ENCODE measurements around the gene GRIA1.

The GRIA1 gene

DNA sequence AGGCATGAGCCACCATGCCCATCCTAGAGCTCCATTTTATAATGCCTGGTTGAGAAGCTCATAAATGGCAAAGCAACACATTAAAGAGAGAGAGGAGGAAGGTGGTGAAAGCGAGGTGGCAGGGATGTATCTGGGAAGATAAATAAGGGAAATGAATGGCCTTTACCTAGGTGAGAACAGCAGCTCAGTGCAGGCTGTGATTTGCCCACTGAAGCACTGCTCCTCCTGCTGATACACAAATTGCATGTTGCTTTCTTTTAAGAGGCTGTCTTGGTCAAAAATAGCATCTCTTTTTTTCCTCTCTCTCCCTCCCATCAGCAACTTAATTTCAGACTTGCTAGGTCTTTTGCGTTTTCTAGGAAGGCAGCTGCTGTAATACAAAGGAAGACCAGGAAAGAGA lies 289.4 kb downstream of the GRIA1 start:
- Histone ChIP-seq H3K23ac (ENCODE audit: low read length) (no peak overlapping the region), H3K18ac (ENCODE audit: low read length) (no peak overlapping the region), H3K14ac (ENCODE audit: low read length) (no peak overlapping the region), H3K9me3 (ENCODE audit: insufficient read depth, low read depth, low read length) (no peaks in the 10 kb centered on the region), H3K4me2 (ENCODE audit: low read length) (no peak overlapping the region), H3K4ac (ENCODE audit: low read depth, low read length) (no peak overlapping the region), H2AK5ac (ENCODE audit: low read length) (no peak overlapping the region), H4K8ac (ENCODE audit: low read depth, low read length) (no peak overlapping the region), H3K36me3 (ENCODE audit: control insufficient read depth in 1 of 2, insufficient read depth in 2 of 2, low read length in 2 of 2) (no peaks in the 10 kb centered on the region), H3K79me2 (ENCODE audit: control insufficient read depth, insufficient read depth, low read length, poor library complexity) (no peaks in the 10 kb centered on the region), H4K12ac (ENCODE audit: low read depth, low read length) (no peak overlapping the region), H3K79me1 (ENCODE audit: low read length) (no peaks in the 10 kb centered on the region), H2BK12ac (ENCODE audit: low read length) (no peak overlapping the region), H3K4me1 (ENCODE audit: control insufficient read depth in 1 of 2, insufficient read depth in 2 of 2, low read length in 2 of 2) (peaks cover 0 to 9% of the 10 kb centered on the region in 2 experiments), H2BK5ac (ENCODE audit: low read depth, low read length, poor library complexity) (no peak overlapping the region), H3K9ac (ENCODE audit: low read length) (no peak overlapping the region), H3K27ac (ENCODE audit: low read depth, low read length) (no peak overlapping the region), H2BK120ac (ENCODE audit: insufficient read depth, low read length, poor library complexity) (no peak overlapping the region), H3K4me3 (ENCODE audit: low read depth, low read length) (no peak overlapping the region), H4K91ac (ENCODE audit: low read depth, low read length) (no peak overlapping the region), H2AFZ (ENCODE audit: insufficient read depth, low read length, poor library complexity) (no peak overlapping the region), H3K27me3 (ENCODE audit: insufficient read depth, low read length) (no peaks in the 10 kb centered on the region)
- DNase-seq = no peak
- no CpG with 5 or more reads among the region's 2 CpGs for WGBS (ENCODE audit: extremely low coverage, insufficient coverage, insufficient read length)

GRCh38 chr5:153780876-153781705 lies 290.6 kb downstream of the GRIA1 start:
- H4K91ac ChIP-seq (ENCODE audit: low read depth, low read length) = no peak overlapping the region
- no peak for DNase-seq
- no peak overlapping the region for H4K8ac ChIP-seq (ENCODE audit: low read depth, low read length)
- H2BK5ac ChIP-seq (ENCODE audit: low read depth, low read length, poor library complexity) = no peak overlapping the region
- H3K79me1 ChIP-seq (ENCODE audit: low read length) = no peaks in the 10 kb centered on the region
- no peak overlapping the region for H2BK120ac ChIP-seq (ENCODE audit: insufficient read depth, low read length, poor library complexity)
- no peak overlapping the region for H2AK5ac ChIP-seq (ENCODE audit: low read length)
- H3K4ac ChIP-seq (ENCODE audit: low read depth, low read length) = no peak overlapping the region
- H3K27ac ChIP-seq (ENCODE audit: low read depth, low read length) = no peak overlapping the region
- no peak overlapping the region for H2BK12ac ChIP-seq (ENCODE audit: low read length)
- H3K36me3 ChIP-seq (ENCODE audit: control insufficient read depth in 1 of 2, insufficient read depth in 2 of 2, low read length in 2 of 2) = no peaks in the 10 kb centered on the region
- no peak overlapping the region for H2AFZ ChIP-seq (ENCODE audit: insufficient read depth, low read length, poor library complexity)
- H3K23ac ChIP-seq (ENCODE audit: low read length) = no peak overlapping the region
- H3K79me2 ChIP-seq (ENCODE audit: control insufficient read depth, insufficient read depth, low read length, poor library complexity) = no peaks in the 10 kb centered on the region
- no CpG with 5 or more reads among the region's 4 CpGs for WGBS (ENCODE audit: extremely low coverage, insufficient coverage, insufficient read length)
- H3K4me2 ChIP-seq (ENCODE audit: low read length) = no peak overlapping the region
- H3K4me3 ChIP-seq (ENCODE audit: low read depth, low read length) = no peak overlapping the region
- H3K18ac ChIP-seq (ENCODE audit: low read length) = no peak overlapping the region
- no peaks in the 10 kb centered on the region for H3K9me3 ChIP-seq (ENCODE audit: insufficient read depth, low read depth, low read length)
- no peak overlapping the region for H3K14ac ChIP-seq (ENCODE audit: low read length)
- H3K9ac ChIP-seq (ENCODE audit: low read length) = no peak overlapping the region
- H3K4me1 ChIP-seq (ENCODE audit: control insufficient read depth in 1 of 2, insufficient read depth in 2 of 2, low read length in 2 of 2) = peaks cover 0 to 9% of the 10 kb centered on the region in 2 experiments
- no peaks in the 10 kb centered on the region for H3K27me3 ChIP-seq (ENCODE audit: insufficient read depth, low read length)
- H4K12ac ChIP-seq (ENCODE audit: low read depth, low read length) = no peak overlapping the region

DNA sequence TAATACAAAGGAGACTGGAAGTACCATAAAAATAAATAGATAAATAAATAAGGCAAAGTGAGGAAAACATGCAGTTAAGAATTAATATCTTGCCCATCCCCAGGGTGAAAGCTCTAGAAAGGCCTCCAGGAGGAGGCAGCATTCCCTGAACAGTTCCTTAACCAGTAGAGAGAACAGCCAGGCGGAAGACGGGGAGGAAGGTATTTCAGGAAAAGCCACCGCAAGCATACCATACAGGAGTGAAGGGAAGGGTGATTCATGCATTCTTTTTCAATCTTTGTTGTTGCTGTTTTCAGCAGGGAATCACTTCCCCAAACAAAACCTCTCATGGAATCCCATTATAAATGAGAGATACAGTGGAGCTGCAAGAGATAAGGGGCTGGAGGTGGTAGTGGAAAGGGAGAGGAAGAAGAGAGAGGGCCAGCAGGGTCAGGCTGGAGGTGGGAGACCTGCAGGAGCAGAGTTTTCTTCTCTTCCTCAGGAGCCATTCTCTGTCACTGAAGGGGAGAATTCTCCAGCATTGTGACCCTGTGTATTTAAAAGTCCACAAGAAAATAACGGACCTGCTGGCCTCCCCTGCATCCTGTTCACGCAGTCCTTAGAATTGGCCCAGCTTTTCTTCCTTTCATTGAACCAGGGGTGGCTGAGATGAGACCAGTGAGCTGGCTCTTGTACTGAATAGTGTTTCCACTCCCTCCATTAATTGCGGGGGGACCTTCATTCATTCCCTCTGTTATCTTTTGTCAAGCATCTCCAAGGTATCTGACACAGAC lies 292.3 kb downstream of the GRIA1 start:
- Histone ChIP-seq H2AK5ac (ENCODE audit: low read length) (no peak overlapping the region), H3K27me3 (ENCODE audit: insufficient read depth, low read length) (no peaks in the 10 kb centered on the region), H3K23ac (ENCODE audit: low read length) (no peak overlapping the region), H2BK5ac (ENCODE audit: low read depth, low read length, poor library complexity) (no peak overlapping the region), H3K79me1 (ENCODE audit: low read length) (no peaks in the 10 kb centered on the region), H3K36me3 (ENCODE audit: control insufficient read depth in 1 of 2, insufficient read depth in 2 of 2, low read length in 2 of 2) (no peaks in the 10 kb centered on the region), H4K8ac (ENCODE audit: low read depth, low read length) (no peak overlapping the region), H3K14ac (ENCODE audit: low read length) (no peak overlapping the region), H3K4me1 (ENCODE audit: control insufficient read depth in 1 of 2, insufficient read depth in 2 of 2, low read length in 2 of 2) (peaks cover 0 to 9% of the 10 kb centered on the region in 2 experiments), H3K4me3 (ENCODE audit: low read depth, low read length) (no peak overlapping the region), H3K9me3 (ENCODE audit: insufficient read depth, low read depth, low read length) (no peaks in the 10 kb centered on the region), H3K79me2 (ENCODE audit: control insufficient read depth, insufficient read depth, low read length, poor library complexity) (no peaks in the 10 kb centered on the region), H3K4me2 (ENCODE audit: low read length) (no peak overlapping the region), H2BK12ac (ENCODE audit: low read length) (no peak overlapping the region), H2BK120ac (ENCODE audit: insufficient read depth, low read length, poor library complexity) (no peak overlapping the region), H4K12ac (ENCODE audit: low read depth, low read length) (no peak overlapping the region), H2AFZ (ENCODE audit: insufficient read depth, low read length, poor library complexity) (no peak overlapping the region), H3K27ac (ENCODE audit: low read depth, low read length) (peak overlapping the region; percentile 8), H4K91ac (ENCODE audit: low read depth, low read length) (no peak overlapping the region), H3K4ac (ENCODE audit: low read depth, low read length) (no peak overlapping the region), H3K18ac (ENCODE audit: low read length) (no peak overlapping the region), H3K9ac (ENCODE audit: low read length) (no peak overlapping the region)
- WGBS (ENCODE audit: extremely low coverage, insufficient coverage, insufficient read length) = no CpG with 5 or more reads among the region's 6 CpGs
- DNase-seq = peak; percentile 46 to 57

DNA sequence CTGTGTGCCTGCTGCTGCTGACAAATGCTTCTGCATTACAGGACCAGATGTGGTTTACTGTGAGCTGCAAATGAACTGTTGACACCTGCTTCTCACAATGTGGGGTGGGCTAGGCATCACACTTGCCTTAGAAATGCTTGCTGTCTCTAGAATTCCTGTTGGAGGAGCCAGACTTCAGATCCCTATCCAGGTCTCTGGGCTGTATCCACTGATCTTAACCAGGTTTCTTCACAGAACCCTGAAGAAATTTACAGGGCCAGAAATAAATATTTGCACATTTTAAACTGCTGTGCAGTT lies 292.8 kb downstream of the GRIA1 start:
- Histone ChIP-seq H3K79me1 (ENCODE audit: low read length) (no peaks in the 10 kb centered on the region), H2BK5ac (ENCODE audit: low read depth, low read length, poor library complexity) (no peak overlapping the region), H2AFZ (ENCODE audit: insufficient read depth, low read length, poor library complexity) (no peak overlapping the region), H3K4me3 (ENCODE audit: low read depth, low read length) (no peak overlapping the region), H2BK120ac (ENCODE audit: insufficient read depth, low read length, poor library complexity) (no peak overlapping the region), H3K4me2 (ENCODE audit: low read length) (no peak overlapping the region), H3K4ac (ENCODE audit: low read depth, low read length) (no peak overlapping the region), H4K91ac (ENCODE audit: low read depth, low read length) (no peak overlapping the region), H3K27me3 (ENCODE audit: insufficient read depth, low read length) (no peaks in the 10 kb centered on the region), H4K12ac (ENCODE audit: low read depth, low read length) (no peak overlapping the region), H3K14ac (ENCODE audit: low read length) (no peak overlapping the region), H2BK12ac (ENCODE audit: low read length) (no peak overlapping the region), H2AK5ac (ENCODE audit: low read length) (no peak overlapping the region), H3K36me3 (ENCODE audit: control insufficient read depth in 1 of 2, insufficient read depth in 2 of 2, low read length in 2 of 2) (no peaks in the 10 kb centered on the region), H3K9me3 (ENCODE audit: insufficient read depth, low read depth, low read length) (no peaks in the 10 kb centered on the region), H3K9ac (ENCODE audit: low read length) (no peak overlapping the region), H3K4me1 (ENCODE audit: control insufficient read depth in 1 of 2, insufficient read depth in 2 of 2, low read length in 2 of 2) (peaks cover 0 to 9% of the 10 kb centered on the region in 2 experiments), H3K18ac (ENCODE audit: low read length) (no peak overlapping the region), H3K23ac (ENCODE audit: low read length) (no peak overlapping the region), H3K27ac (ENCODE audit: low read depth, low read length) (no peak overlapping the region), H4K8ac (ENCODE audit: low read depth, low read length) (no peak overlapping the region), H3K79me2 (ENCODE audit: control insufficient read depth, insufficient read depth, low read length, poor library complexity) (no peaks in the 10 kb centered on the region)
- no peak for DNase-seq
